GM19240 (cell line): ENCODE data around the gene IGSF22.
"Not testable (repeated sequence)": the region's sequence is repeated elsewhere in the genome, so short reads cannot be mapped to it uniquely, and the experiment has no call there.

Experiments
- DNase-seq: peaks from one replicate; pipeline ENCODE4 v3.0.0; 2011; ENCODE audit warnings: low spot score; ENCODE audit not compliant: insufficient read length

The IGSF22 gene

GRCh38 chr11:18691467-18692140 is 34.4 kb downstream of the IGSF22 start:
- DNase-seq: not testable (repeated sequence)

- no peak for DNase-seq
Measured at GRCh38 chr11:18684267-18684666, 41.7 kb downstream of the IGSF22 start.

- DNase-seq: no peak
Measured at GRCh38 chr11:18682466-18682865, 43.5 kb downstream of the IGSF22 start.

GRCh38 chr11:18681949-18682348 is 44.0 kb downstream of the IGSF22 start:
- not testable (repeated sequence) for DNase-seq

GRCh38 chr11:18677560-18677959 is 48.4 kb downstream of the IGSF22 start:
- no peak for DNase-seq

- DNase-seq: no peak
Measured at GRCh38 chr11:18676803-18677202, 49.2 kb downstream of the IGSF22 start.

GRCh38 chr11:18672209-18672608 is 53.8 kb downstream of the IGSF22 start:
- not testable (repeated sequence) for DNase-seq

- DNase-seq: no peak
Measured at GRCh38 chr11:18671246-18671645, 54.7 kb downstream of the IGSF22 start.

- no peak for DNase-seq
Measured at GRCh38 chr11:18669711-18670110, 56.3 kb downstream of the IGSF22 start.

GRCh38 chr11:18669219-18669596 is 56.8 kb downstream of the IGSF22 start:
- DNase-seq: no peak

GRCh38 chr11:18668131-18668530 is 57.9 kb downstream of the IGSF22 start:
- no peak for DNase-seq

- not testable (repeated sequence) for DNase-seq
Measured at GRCh38 chr11:18665353-18665872, 60.6 kb downstream of the IGSF22 start.

GRCh38 chr11:18657673-18658072 is 68.3 kb downstream of the IGSF22 start:
- no peak for DNase-seq
